Esophagus (tissue), 2 donors: ENCODE measurements around the gene LEO1. TPM values are rescaled to one million over a fixed set of nuclear protein-coding genes. Genes with fewer than 3 reads are reported as not detected.

ENCODE experiments used
- H3K27ac ChIP-seq, 2 donors: one replicate each; pipeline ENCODE4 v1.5.1; 2013; ENCODE audit warnings: low read depth in 2 of 2, mild to moderate bottlenecking in 2 of 2, inconsistent platforms in 1 of 2, low read length in 1 of 2, moderate library complexity in 1 of 2
- H3K27me3 ChIP-seq, 2 donors: one replicate each; pipeline ENCODE4 v1.6.1; 2013; ENCODE audit warnings: low read length in 2 of 2, control low read depth in 1 of 2, mild to moderate bottlenecking in 1 of 2; ENCODE audit not compliant: insufficient read depth in 2 of 2, control insufficient read depth in 1 of 2
- H3K36me3 ChIP-seq, 2 donors: one replicate each; pipeline ENCODE4 v1.6.1; 2013; ENCODE audit warnings: low read length in 1 of 2; ENCODE audit not compliant: control insufficient read depth in 2 of 2, insufficient read depth in 2 of 2
- H3K4me1 ChIP-seq, 2 donors: one replicate each; pipeline ENCODE4 v1.6.1; 2013; ENCODE audit warnings: low read length in 1 of 2; ENCODE audit not compliant: control insufficient read depth in 2 of 2, insufficient read depth in 2 of 2
- H3K4me3 ChIP-seq, 2 donors: one replicate each; pipeline ENCODE4 v1.5.1; 2013; ENCODE audit warnings: low read length in 2 of 2, mild to moderate bottlenecking in 2 of 2, low read depth in 1 of 2, moderate library complexity in 1 of 2
- H3K9me3 ChIP-seq, 2 donors: one replicate each; pipeline ENCODE4 v1.6.1; 2013; ENCODE audit warnings: mild to moderate bottlenecking in 2 of 2, low read depth in 1 of 2, low read length in 1 of 2, moderate library complexity in 1 of 2; ENCODE audit not compliant: control insufficient read depth in 2 of 2, insufficient read depth in 1 of 2
- WGBS, 2 donors: extraction: QIAGEN DNeasy Blood & Tissue Kit; methylation state at CpG; one replicate each; pipeline ENCODE4 v1.1.7; 2013; 5-methylcytosine and 5-hydroxymethylcytosine counted together
- polyA plus RNA-seq, 2 donors: library from polyadenylated mRNA; stranded (reverse); fragments of 200-250 nt; gene quantifications; one replicate each; pipeline ENCODE4 v1.2.3, GENCODE V29; 2013
- donor health status: healthy with polysubstance abuse.
- donor health status: Bipolar disorder and iron deficiency.

The LEO1 gene
- 10 to 100 TPM in 1 of 2 donors, 1 to 10 TPM in 1; 9.5 to 19.6 TPM for polyA plus RNA-seq

DNA sequence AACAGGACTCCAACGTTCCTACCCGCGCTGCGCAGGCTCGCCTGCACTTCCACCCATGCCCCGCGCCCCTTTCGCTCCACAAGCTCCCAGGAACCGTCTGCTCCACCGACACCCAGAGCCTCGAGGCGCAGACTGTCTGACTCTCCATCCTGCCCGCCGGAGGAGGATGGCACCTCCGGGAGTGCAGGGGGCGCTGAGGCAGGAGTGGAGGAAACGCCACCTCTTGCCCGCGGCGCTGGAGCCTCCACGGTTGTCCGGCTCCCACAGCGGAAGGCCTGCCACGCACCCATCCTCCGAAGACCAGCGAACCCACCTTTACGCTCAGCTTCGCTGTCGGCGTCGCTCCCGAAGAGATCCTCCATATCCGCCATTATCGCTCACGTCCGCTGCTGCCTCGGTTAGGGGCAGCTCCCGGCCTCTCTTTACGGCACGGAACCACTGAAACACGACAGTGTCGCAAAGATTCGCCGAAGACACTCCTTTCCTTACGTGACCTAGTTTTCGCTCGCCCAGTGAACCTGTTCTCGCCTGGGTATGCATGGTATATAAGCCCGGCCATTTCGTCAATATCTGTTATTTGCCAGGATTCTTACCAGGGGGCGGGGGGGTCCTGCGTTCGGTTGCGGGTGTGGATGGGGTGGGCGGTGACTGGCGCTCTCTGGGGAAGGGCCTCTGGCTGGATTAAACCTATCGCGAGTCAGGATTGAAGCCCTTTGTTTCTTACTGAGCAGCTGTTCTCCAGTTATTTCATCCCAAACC is at the start of gene LEO1:
LEO1 (minus strand) TSS at position 404 of the 759 bp plus-strand sequence; CDS start at position 371, 33 bp downstream.
- Histone ChIP-seq H3K27ac (peak within 1 kb of the TSS; percentile 92 to 94), H3K4me1 (peaks cover 0 to 2% of the 10 kb centered on the region in 2 donors), H3K27me3 (no peaks in the 10 kb centered on the region), H3K36me3 (no peaks in the 10 kb centered on the region), H3K9me3 (no peaks in the 10 kb centered on the region), H3K4me3 (peak within 1 kb of the TSS; percentile 70 to 99)
- 1% methylated on average over 58 of the region's 58 CpGs for WGBS, 2 donors

DNA sequence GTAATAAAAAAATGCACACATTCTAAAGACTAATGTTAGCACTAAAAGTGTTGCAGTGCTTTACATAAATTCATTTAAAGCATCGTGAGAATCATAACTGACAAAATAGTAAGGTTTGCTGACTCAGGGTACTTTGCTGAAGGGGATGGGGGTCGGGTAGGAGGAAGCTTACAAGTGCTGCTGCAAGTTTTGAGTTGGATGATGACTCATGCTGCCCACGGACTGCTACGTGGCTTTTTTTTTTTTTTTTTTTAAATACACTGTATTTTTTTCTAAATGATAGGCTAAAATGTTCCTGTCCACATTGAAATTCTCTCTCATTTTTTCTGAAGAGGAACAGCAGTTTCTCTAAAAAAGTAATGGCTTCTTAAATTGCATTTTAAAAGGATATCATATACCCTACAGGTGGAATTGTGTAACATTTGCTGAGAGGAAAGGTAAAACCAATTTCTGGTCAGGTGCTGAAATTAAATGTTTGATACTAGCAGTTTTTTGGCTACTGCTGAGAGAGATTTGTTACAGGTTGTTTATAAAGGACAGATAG is 49.6 kb upstream of the LEO1 start:
- 0 to 1% methylated on average over 4 of the region's 4 CpGs for WGBS, 2 donors
- Histone ChIP-seq H3K27me3 (no peaks in the 10 kb centered on the region), H3K4me3 (peak overlapping the region in 1 of 2 donors; percentile 70), H3K36me3 (peaks cover 0 to 2% of the 10 kb centered on the region in 2 donors), H3K9me3 (no peaks in the 10 kb centered on the region), H3K27ac (peak overlapping the region; percentile 49 to 71), H3K4me1 (peaks cover 0 to 4% of the 10 kb centered on the region in 2 donors)

DNA sequence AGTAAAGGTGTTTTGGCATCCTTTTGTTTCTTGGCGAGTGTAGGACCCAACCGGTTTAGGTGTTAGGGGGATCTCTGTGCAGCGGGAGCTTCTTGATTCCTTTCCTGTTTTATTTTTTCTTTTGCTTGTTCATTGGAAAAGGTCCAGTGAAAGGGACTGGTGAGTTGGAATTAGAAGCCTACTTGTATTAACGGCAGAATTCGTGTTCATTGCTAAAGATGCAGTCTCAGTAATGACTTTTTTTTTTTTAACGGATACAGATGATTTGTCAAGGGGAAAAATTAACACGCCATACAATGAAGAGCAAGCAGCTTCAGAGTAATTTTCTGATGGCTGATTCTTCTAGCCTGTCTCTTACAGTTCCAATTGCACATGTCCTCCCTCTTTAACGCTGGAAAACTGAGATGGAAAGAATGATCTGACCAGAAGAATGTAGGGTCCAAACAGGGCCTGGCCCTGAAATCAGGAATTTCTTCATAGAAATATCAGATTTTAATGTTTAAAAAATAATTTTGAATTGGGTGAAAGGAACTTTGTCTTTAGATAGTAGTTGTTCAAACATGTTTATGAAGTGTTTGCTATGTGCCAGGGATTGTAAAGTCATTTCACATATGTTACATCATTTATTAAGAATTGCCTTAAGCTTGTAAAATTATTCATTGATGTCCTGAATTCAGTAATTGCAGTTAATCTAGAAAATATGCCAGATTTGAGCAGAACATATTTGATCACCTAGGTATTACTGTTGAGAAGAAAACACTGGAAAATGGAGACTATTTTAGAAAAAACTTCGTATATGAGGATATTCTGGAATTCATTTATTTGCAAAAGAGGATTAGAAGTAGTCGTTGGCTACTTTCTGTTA is 48.9 kb upstream of the LEO1 start:
- H3K4me1 ChIP-seq: peaks cover 0 to 4% of the 10 kb centered on the region in 2 donors
- WGBS, 2 donors: 2% methylated on average over 10 of the region's 10 CpGs

DNA sequence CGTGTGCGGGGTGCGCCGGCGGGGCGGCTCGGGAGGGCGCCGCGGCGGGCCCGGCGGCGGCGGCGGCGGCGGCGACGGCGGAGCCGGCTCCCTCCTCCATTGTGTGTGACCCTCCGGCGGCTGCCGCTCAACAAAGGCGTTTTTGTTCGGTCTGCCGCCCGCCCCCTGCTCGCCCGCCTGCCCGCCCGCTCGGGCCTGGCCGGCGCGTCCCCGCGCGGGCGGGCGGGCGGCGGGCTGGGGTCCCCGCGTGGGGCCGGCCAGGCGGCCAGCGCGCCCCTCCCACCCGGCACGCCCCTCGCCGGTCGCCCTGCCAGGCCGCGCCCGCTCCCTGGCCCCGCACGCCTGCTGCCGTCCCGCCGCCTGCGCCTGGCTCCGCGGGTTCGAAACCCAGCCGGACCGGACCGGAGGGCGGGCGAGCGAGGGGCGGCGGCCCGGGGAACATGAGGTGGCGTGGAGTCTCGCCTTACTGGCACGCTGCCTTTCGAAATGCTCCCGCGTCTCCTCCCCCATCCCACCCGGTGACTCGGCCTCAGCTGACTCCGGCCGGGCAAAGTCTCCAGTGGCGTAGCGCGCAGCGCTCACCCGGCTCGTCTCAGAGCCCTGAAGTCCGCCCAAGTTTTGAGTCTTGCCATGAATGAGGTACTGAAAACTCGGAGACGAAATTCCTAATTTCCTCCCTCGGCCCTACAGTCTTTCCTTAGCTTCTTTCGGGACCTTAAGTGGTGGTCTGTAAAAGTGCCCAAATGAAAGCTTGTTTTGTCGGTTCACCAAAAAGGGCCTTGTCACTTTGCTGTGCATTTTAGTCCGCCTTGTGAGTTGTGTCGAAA is 48.0 kb upstream of the LEO1 start:
- H3K36me3 ChIP-seq: no peaks in the 10 kb centered on the region
- H3K4me1 ChIP-seq: peaks cover 0 to 4% of the 10 kb centered on the region in 2 donors
- 1% methylated on average over 49 to 100 of the region's 100 CpGs for WGBS, 2 donors
- H3K27ac ChIP-seq: peak overlapping the region; percentile 97 to 100
- H3K27me3 ChIP-seq: no peaks in the 10 kb centered on the region
- no peaks in the 10 kb centered on the region for H3K9me3 ChIP-seq
- peak overlapping the region; percentile 70 to 84 for H3K4me3 ChIP-seq

More for the DNA sequence above, 48.9 kb upstream of the LEO1 start:
- peak overlapping the region; percentile 70 to 84 for H3K4me3 ChIP-seq
- no peaks in the 10 kb centered on the region for H3K9me3 ChIP-seq
- no peaks in the 10 kb centered on the region for H3K27me3 ChIP-seq
- peak overlapping the region; percentile 97 to 100 for H3K27ac ChIP-seq
- H3K36me3 ChIP-seq: peaks cover 0 to 2% of the 10 kb centered on the region in 2 donors

DNA sequence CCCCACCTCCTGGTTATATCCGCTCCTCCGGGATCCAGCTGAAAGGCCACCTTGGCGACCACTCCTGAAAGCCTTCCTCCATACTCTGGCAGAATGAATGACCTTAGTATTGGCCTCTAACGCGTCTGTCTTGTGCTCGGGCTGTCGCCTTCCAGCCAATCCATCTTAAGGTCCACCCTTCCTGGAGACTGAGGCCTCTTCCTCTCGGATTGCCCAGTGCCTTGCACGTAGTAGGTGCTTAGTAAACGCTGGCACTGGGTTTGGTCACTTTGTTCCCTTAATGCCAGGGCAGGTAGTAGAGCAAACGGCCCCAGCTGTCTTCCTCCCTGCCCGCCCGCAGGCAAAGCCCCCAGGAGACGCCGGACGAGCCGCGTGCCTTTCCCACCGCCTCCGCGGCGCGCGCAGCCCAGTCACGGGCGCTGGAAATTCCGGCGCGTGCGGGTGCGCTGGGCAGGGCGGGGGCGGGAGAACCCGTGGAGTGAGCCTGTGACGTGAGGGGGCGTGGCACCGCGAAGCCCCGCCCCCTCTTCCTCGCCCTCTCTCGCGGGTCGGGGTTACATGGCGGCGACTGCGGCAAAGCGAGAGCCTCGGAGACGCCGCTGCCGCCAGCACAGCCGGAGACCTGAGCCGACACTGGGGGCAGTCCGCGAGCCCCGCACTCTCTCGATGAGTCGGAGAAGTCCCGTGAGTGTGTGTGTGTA is 47.3 kb upstream of the LEO1 start, which contains the start of gene MAPK6:
MAPK6 (plus strand) TSS at position 527 of the 701 bp plus-strand sequence. CDS start 27,242 bp downstream, outside the sequence.
- H3K4me3 ChIP-seq: peak within 1 kb of the TSS; percentile 70 to 84
- H3K27ac ChIP-seq: peak within 1 kb of the TSS; percentile 97 to 100
- H3K27me3 ChIP-seq: no peaks in the 10 kb centered on the region
- no peaks in the 10 kb centered on the region for H3K36me3 ChIP-seq
- 4% methylated on average over 46 to 59 of the region's 59 CpGs for whole genome bisulfite sequencing, 2 donors
- H3K4me1 ChIP-seq: peaks cover 0 to 4% of the 10 kb centered on the region in 2 donors
- no peaks in the 10 kb centered on the region for H3K9me3 ChIP-seq

DNA sequence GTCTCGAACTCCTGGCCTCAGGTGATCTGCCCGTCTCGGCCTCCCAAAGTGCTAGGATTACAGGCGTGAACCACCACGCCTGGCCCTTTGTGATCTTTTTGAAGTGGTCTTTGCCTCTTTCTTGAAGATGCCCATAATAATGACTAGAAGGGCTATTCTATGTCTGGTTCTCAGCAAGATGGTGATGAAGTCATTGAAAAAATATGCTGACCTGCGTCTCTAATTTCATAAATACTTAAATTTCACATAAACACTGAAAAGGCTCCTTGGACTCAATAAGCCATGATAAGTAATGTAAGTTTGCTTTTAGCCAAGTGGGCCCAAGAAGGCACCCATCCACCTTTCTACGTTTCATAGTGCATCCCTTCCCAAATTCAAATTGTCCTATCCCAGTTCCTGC is 46.7 kb upstream of the LEO1 start:
- Histone ChIP-seq H3K27me3 (no peaks in the 10 kb centered on the region), H3K36me3 (no peaks in the 10 kb centered on the region), H3K4me3 (peak overlapping the region in 1 of 2 donors; percentile 70), H3K9me3 (no peaks in the 10 kb centered on the region), H3K27ac (no peak overlapping the region), H3K4me1 (peaks cover 0 to 4% of the 10 kb centered on the region in 2 donors)
- 94 to 95% methylated on average over 7 of the region's 7 CpGs for WGBS, 2 donors

DNA sequence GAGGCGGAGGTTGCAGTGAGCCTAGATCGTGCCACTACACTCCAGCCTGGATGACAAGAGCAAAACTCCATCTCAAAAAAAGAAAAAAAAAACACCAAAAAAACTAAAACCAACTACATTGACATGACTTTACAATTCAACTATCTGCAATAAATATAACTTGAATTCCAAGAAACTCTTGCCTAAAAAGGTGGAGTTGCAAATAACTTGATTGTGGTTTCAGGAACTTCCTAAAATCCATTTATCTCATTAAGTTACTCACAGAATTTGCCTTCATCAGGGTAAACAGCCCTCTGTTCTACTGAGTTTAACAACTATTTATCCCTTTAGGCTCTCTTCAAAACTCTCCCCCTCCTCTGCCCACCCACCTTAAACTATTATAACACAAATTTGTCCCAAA is 44.7 kb upstream of the LEO1 start:
- Histone ChIP-seq H3K4me3 (no peak overlapping the region), H3K4me1 (peaks cover 0 to 4% of the 10 kb centered on the region in 2 donors), H3K9me3 (no peaks in the 10 kb centered on the region), H3K27me3 (no peaks in the 10 kb centered on the region), H3K27ac (no peak overlapping the region), H3K36me3 (no peaks in the 10 kb centered on the region)
- WGBS, 2 donors: 92 to 100% methylated on average over 2 of the region's 2 CpGs

DNA sequence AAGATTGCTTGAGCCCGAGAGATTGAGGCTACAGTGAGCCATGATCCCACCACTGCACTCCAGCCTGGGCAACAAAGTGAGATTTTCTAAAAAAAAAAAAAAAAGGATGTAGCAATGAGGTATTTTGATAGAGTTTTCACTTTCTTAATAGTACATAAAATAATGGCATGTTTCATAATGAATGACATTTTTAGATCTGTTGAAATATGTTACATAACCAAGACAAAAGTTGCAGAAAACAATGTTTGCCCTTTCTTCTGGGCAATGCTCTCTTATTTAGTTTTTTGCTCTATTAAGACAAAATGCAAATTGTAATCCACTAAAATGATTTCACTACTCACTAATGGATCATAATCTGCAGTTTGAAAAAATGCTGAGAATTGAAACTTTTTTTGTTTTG is 43.0 kb upstream of the LEO1 start:
- no peaks in the 10 kb centered on the region for H3K9me3 ChIP-seq
- peaks cover 0 to 4% of the 10 kb centered on the region in 2 donors for H3K4me1 ChIP-seq
- no peaks in the 10 kb centered on the region for H3K27me3 ChIP-seq
- no peak overlapping the region for H3K4me3 ChIP-seq
- H3K36me3 ChIP-seq: no peaks in the 10 kb centered on the region
- H3K27ac ChIP-seq: no peak overlapping the region
- 87 to 96% methylated on average over 1 of the region's 1 CpG for WGBS, 2 donors
